K562 (cell line): ENCODE measurements around the gene AKAP13.

Experiments used
- AFF1 ChIP-seq, 2 experiments: fragments of 450-650 bp; IDR thresholded peaks; 2 replicates each; pipeline ENCODE4 v1.6.1; 2018; ENCODE audit warnings: mild to moderate bottlenecking in 2 of 2, low read depth in 1 of 2; ENCODE audit not compliant: partially characterized antibody in 2 of 2
- CEBPB ChIP-seq: fragments of 450-650 bp; IDR thresholded peaks from 2 replicates; pipeline ENCODE4 v1.6.1; 2016; ENCODE audit warnings: missing genetic modification characterization, missing compliant biosample characterization
- REST ChIP-seq, 2 experiments: fragments of 450-650 bp; formaldehyde crosslinking in 1 of 2; IDR thresholded peaks; 2 replicates each; pipeline versions ENCODE4 v1.4.0 to v1.6.1; 2014 to 2020; ENCODE audit warnings: mild to moderate bottlenecking in 2 of 2, borderline replicate concordance in 1 of 2, low read depth in 1 of 2

DNA sequence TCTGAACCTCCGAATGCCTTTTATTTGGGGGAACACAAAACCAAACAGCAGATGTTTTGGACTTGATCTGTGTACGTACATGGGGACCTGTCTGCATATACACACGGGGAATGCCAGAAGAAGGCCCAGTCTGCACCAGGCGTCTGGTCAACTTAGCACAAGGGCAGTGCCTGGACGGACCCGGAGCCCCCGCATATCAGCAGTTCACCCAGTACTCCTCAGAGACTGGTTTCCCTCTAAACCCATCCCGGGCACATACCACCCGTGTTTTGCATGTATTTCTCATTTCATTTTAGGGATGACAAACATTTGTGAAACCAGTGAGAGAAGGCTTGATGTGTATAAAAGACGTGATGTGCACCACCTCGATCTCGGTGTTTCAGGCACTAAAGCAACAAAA lies 364.6 kb downstream of the AKAP13 start:
- TF ChIP-seq CEBPB (no peak), REST (IDR thresholded peaks at IDR 0.05; ENCODE audit: borderline replicate concordance) (no peak), REST (CRISPR knock-in tag; IDR thresholded peaks at IDR 0.05; ENCODE audit: low read depth) (no peak), AFF1 (IDR thresholded peaks at IDR 0.05; ENCODE audit: low read depth in 1 of 2, partially characterized antibody in 2 of 2) (no peak)
